HT1080 (cell line): ENCODE measurements around the gene PPFIA2. TPM values are rescaled to one million over a fixed set of nuclear protein-coding genes. Genes with fewer than 3 reads are reported as not detected.

Source experiments
- DNase-seq: peaks from one replicate; pipeline ENCODE4 v3.0.0-alpha.2; 2015; ENCODE audit warnings: low read depth
- total RNA-seq: library from RNA; depleted of rRNA; stranded (reverse); fragments of >200 nt; shearing (Covaris generic); gene quantifications from 2 replicates; pipeline ENCODE4 v1.2.3, GENCODE V29; 2014

Gene PPFIA2
- total RNA-seq, 1 experiment from 2014 or later = 1.8 TPM

DNA sequence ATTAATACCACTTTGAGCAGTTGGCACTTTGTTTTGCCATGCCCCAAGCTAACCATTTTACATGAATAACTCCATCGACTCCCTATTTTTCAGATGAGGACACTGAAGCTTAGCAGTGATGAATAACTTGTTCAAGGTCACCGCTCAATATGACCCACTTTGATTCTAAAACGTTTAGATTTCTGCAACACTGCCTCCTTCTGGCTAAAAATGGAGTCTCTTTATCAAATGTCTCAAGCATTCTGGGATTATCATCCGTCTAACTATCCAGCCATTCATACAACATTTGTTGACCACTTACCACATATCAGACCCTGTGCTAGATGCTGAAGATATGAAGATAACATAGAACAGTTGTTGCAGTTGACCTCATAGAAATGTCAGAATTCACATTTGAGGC lies 298.0 kb downstream of the PPFIA2 start:
- DNase-seq = no peak

DNA sequence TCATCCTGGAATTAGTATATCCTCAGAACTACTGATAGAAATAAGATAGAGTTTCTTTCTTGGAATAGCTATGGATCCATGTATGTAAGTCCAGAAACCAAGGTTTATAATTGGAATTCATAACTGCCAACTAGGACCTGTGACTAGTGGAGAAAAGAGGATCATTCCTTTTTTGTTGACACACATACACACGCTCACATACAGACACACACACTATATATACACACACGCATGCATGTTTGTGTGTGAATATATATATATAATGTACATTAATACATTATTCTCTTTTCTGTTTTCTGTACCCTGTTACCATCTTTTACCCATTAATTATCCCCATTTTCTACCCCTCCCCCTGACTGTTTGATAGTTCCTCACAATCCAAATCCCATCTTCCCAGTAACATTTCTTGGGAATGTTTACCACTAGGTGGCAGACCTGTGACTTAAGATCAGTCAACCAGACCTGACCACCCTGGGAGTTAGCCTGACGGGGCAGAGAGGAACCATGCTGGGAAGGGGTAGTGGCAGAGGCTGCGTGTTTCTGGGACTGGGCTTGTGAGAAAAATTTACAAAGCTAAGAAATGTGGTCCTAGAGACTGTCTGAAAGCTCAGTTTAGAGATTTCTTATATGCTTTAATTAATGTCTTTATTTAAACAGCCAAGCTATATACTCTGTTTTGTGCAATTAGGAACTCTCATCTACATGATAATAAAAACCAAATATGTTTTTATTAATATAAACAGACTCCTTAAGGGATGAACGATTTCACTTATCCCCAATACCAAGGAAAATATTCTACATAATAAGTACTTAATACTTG lies 308.0 kb downstream of the PPFIA2 start:
- DNase-seq = peak; percentile 63

DNA sequence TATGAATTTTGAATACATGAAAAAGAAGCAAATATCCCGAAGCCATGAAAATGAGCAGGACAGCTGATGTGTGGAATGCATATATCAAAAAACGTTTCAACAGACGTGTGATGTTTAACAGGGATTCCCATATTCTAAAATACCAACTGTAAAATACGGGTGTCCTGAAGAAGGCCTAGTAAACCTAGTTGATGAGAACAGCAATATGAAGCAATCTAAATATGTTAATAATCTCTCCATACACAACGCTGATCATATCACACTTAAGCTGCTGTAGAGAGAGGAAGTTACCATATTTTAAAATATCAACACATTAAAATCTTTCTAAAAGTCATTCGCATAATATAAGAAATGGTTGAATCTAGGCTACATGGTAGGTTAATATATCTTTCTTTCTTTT lies 317.5 kb downstream of the PPFIA2 start:
- no peak for DNase-seq

DNA sequence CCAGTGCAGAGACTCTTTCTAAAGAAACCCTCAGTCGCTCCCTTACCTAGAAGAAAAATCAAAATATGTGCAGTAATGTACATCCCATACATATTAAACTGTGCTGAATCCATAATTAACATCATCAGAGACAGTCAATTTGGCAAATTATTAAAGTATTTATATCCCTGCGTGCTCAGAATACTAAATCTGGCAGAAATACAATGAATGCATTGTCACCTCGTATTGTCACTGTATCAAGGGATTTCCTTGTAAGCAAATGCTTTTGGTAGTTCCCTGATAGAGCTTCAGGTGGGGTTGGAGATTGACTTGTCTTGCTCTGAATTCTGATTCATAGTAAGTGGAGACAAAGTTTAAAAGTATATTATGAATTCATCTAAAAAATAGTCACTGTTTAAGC lies 319.1 kb downstream of the PPFIA2 start:
- no peak for DNase-seq

DNA sequence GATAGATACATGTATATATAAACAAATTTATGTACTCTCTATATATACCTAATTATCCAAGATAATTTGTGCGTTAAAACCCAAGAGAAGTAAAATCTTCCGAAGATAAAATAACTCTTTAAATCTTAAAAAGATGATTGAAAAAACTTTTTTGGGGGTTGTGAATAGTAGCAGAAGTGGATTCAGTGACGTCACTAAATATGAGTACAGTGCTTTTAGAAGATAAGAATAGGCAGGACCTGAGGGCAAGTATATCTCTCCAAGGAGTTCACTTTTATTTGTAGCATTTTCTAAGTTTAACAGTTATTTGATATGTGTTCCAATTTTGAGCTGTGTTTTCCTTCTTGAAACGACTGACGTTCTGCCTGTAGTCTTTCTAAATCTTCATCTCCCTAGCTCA lies 319.8 kb downstream of the PPFIA2 start:
- DNase-seq = no peak

DNA sequence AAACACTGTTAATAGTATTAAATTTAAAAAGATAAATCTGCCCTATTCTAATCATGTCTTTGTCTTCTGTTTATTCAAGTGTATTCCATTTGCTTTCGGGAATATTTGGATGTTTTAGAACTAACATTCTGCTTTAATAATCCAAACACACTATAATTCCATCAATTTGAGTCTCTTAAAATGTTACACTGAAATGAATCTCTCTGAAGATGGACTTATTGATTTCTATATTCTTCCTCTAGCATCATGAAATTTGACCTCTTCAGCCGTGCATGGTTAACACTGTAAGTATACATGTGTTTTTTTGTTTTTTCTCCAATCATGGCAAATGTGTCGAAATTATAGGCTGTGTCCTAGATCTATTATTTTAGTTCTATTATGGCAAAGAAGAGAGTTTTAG lies 342.1 kb downstream of the PPFIA2 start:
- no peak for DNase-seq

DNA sequence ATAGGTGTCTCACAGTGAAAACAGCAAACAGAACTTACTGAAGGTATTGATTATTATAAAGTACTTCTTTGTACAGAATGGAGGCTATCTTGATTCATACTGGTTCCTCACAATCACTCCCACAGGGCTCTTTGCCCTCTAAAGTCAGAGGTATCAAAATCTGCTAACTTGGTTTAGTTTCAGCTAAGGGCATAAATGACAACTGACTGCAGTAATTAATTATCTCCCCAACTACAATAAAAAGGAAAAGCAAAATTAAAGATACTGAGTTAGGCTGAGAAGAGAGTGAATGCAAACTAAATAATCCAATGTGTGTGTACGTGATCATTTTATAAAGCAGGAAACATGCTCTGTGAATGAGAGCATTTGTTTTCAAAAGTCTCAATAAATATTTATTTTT lies 342.6 kb downstream of the PPFIA2 start:
- no peak for DNase-seq

DNA sequence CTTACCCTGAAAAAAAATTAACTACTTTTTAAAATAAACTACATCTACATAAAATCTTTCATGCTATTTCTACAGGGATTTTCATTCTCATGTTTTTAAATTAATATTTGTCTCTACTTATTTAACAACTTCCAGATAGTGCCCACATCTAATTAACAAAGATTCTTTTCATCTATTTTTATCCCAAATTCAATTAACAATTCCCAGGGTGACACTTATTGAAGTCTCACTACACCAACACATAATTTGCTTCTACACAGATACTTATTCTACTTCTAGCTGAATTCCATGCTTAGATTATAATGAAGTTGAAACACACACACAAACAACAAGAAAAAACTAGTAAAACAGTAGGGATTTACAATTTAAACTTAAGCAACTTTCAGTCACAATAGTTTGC lies 344.7 kb downstream of the PPFIA2 start:
- no peak for DNase-seq

DNA sequence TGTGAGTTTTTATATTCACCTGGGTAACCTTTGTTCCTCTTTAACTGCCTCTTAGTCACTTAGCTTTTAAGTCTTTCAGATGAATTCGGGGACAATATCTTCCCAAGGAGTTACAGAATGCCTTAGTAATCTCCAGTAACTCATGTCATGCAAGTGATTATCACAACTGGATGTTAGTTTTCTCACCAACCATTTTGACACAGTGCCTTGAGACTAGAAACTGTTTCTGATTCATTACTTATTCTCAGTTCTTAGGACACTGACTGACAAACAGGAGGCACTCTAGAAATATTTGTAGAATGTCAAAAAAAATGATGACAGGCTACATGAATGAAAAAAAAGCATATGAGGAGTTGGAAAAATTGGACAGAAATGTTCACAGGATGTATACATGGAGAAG lies 346.2 kb downstream of the PPFIA2 start:
- DNase-seq = no peak

DNA sequence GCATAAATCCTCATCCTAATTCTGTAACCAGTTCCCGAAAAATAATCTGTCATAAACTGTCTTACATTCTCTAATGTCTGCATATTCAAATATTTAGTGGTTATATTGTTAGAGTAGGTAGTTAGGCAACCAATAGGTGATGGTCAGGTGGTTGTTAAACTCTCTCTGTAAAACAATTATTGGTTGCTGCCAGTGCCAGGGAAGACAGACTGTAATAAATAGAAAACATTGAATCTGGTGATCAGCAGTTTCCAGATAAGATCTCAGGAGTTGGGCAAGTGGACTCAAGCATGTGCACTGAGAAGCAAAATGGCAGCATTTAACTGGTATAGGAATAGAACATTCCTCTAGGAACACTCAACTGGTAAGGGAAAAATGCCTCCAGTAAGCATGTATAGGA lies 355.8 kb downstream of the PPFIA2 start:
- no peak for DNase-seq

DNA sequence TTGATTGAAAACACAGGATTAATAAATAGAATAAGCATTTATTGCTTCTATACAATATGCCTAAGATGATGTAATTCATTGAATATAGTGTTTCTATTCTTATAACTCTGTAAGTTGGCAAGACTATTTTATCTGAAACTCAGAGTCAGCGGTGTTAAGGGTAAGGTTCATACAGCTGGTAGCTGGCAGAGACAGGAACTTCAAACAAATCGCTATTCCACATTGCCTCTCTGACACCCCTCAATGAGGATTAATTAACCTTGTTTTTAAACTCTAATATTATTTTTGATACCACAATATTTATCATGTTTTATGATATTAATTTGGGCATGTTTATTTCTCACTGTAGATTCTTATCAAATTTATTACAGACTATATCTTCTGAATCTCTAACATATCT lies 357.9 kb downstream of the PPFIA2 start:
- no peak for DNase-seq

DNA sequence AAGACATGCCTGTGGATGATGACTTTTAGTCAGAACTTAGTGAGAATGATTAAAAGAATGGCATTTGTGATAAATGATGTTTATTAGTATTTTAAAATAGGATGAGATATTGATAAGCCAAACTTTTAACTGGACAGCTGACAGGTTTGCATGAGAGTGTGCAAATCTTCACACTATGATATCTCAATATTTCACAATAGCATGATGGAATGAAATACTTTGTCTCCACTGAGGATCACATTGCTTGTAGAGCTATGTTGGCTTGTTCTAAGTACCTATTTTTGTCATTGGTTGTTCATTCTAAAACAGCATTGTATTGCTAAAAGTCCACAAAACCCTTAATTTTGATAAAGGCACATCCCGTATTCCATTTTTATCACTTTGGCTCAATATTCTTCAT lies 359.1 kb downstream of the PPFIA2 start:
- no peak for DNase-seq

DNA sequence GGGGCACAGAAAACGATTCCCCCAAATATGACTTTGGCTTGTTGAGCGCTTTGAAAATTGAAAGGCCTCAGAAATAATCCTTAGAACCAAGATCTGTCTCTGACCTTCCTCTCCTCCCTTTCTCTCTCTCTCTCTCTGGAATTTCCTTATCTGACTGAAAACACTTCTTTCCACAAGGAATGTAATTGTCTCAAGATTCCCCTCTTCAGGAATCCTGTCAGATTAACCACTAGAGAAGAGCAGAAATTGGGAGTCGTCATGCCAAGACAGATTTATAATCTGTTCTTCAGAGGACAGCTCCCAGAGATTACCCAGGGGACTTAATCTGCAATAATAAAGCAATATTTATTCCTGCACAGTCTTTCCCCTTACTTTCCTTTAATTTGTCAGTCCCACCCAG lies 363.7 kb downstream of the PPFIA2 start:
- no peak for DNase-seq

DNA sequence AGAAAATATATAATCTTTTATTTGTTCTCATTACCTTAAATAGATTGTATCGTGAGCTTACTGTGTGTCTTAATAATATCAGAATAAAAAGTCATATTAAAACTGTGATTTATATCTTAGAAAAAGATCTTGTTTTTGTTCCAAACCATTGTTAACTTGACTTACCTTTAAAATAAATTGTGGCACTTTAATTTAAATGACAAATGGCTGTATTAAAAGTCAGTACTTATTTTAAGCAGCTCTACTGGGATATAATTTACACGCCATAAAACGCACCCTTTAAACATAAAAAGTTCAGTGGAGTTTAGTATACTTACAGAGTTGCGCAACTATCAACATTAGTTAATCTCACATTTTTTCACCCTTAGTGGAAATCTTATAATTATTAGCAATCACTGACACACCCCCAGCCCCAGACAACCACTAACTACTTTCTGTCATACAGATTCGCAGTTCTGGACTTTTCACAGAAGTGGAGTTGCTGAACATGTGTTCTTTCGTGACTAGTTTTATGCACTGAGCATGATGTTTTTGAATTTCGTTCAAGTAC lies 369.5 kb downstream of the PPFIA2 start:
- DNase-seq = no peak

DNA sequence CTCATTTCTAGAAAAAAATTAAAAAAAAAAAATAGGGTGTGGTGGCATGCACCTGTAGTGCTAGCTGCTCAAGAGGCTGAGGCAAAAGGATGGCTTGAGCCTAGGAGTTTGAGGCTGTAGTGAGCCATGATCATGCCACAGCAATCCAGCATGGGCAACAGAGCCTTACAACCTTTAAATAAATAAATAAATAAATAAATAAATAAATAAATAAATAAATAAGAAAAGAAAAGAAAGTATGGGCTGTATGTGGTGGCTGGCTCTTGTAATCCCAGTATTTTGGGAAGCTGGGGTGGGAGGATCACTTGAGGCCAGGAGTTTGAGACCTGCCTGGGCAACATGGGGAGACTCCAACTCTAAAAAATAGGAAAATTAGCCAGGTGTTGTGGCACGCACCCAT lies 373.0 kb downstream of the PPFIA2 start:
- no peak for DNase-seq

DNA sequence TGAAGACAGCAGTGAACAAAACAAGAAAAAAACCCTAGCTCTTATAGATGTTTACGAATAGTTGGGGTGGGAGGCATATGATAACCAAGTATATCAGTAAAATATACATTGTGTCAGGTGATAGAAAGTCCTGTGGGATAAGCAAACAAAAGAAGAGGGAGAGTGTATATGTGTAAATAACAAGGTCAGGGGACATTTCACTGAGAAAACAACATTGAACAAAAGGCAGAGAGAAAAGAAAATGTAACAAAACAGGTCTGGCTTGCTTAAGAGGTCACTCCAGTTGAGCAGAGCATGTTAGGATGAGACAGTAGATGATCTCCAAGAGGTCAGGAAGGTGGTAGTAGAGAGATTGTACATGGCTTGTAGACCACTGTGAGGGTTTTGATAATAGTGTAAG lies 377.2 kb downstream of the PPFIA2 start:
- no peak for DNase-seq

DNA sequence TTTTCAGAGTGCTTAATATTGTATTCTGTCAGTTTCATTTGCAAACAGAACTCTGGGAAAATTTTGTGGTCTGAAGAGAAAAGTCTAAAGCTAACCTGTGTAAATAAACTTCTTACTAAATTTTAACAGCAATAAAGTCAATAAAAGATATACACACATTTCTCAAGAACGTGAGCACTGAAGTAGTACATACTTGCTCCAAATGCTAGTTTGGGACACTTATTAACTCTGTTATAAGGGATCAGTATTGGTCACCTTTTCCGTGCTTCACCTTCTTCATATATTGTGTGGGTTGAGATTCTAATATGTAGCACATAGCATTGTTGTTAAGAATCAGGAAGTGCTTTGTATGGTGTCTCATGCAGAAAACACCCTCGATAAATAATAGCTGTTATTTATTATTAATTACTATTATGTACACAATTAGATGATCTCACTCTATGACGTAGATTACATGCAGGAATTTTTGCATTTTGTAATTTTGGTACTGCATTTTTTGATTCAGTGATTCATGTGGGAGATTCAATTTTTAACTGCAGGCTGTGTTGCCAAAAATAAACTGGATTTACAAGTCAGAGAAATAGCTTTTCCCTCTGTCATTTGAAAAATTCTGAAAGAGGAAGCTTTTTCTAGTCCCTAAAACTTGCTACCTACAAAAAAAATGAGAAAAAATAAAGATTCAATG lies 380.4 kb downstream of the PPFIA2 start:
- no peak for DNase-seq

DNA sequence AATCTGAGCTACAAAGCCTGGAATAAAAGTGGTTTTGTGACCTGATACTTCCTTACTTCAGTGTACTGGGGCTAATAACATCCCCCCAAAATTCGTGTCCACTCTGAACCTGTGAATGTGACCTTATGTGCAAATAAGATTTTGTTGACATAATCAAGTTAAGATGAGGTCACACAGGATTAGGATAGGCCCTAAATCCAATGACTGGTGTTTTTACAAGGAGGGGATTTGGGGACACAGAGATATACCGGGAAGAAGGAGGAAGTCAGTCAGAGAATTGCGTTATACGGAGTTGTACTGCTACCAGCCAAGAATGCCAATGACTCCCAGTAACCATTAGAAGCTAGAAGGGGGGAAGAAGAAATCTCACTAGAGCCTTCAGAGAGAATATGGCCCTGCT lies 381.4 kb downstream of the PPFIA2 start:
- no peak for DNase-seq

DNA sequence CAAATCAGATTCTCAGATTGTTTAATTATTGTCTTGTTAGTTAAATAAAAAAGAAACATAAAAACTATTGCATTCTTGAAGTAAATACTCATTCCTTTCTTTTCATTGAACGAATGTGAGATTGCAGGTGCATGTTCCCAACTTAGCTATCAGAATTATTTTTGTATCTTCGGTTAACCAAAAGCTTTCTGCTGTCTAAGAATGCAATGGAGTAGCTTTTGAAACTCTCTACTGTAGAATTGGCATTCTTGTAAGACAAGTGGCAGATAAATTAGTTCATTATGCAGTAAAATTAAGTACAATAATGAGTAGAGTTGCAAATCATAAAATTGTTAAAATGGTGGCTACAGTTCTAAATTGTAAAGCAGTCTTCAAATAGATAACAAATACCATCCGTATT lies 383.2 kb downstream of the PPFIA2 start:
- no peak for DNase-seq

DNA sequence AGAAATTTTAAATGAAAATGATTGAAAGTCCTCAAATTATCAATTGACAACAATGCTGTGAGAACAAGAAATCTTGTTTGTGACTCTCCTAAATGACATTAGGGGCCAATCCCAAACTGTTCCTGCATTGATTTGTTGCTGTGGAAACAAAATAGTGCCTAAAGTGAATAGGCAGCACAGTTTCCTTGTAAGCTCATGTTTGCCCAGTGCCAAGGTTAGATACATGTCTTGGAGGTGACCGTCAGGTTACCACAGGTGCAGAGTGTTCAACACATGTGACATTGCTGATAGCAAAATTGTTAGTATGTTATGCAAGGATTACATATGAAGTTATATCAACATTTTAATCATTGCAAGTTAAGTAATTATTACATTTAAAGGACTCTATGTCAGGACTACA lies 388.7 kb downstream of the PPFIA2 start:
- DNase-seq = no peak

DNA sequence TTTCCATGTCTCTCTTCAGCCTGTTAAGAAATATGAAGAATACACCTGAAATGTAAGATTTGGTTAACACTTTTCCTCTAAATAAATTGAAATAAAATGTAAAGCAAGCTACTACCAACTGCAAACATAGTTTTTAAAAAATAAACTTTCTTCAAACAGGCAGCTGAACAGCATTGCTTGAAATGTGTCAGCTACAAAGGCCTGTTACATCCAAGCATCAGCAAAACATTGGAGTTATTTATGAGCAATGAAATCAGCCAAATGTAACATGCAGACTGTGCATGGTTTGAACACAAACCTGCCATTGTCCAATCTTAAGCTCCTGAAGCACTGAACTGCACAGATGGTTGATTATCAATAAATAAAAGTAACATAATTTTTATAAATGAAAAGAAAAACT lies 390.0 kb downstream of the PPFIA2 start:
- DNase-seq = no peak

DNA sequence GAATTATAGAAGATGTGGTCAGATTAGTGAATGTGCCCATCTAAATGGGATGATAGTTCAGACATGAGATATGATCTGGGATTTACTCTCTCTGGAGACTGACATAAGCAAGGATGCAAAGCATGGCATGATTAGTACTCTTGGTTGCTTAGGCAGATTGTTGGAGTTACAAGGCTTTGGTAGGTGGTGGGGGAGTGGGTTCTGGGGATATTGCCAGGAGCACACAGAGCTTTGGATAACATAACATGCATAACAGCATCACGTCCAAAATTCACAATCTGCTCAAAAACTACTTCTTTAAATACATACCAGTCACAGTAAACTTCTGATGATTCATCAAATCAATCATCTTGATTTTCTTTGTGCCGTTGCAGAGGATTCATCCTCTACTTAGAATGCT lies 393.9 kb downstream of the PPFIA2 start:
- DNase-seq = no peak

DNA sequence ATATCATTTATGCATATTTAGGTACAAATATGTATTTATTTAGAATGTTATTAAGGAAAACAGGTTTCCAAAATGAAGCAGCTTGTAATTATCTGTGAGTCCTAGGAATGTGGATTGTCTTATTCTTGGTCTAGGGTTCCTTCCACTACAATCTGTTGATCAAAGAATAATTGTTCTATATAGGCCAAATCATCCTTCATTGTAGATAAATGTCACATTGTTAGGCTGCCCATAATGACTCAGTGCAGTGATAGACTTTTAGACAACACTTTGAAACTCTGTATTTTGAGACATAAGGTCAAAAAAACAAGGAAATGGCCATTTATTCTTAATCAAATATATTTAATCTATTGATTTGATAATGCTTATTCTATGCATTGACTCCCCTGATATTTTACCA lies 398.2 kb downstream of the PPFIA2 start:
- no peak for DNase-seq
